Measurements from ENCODE around the gene PIK3IP1.
A peak's percentile ranks its signal among the peaks of the same experiment; 100 is the strongest.

The PIK3IP1 gene

DNA sequence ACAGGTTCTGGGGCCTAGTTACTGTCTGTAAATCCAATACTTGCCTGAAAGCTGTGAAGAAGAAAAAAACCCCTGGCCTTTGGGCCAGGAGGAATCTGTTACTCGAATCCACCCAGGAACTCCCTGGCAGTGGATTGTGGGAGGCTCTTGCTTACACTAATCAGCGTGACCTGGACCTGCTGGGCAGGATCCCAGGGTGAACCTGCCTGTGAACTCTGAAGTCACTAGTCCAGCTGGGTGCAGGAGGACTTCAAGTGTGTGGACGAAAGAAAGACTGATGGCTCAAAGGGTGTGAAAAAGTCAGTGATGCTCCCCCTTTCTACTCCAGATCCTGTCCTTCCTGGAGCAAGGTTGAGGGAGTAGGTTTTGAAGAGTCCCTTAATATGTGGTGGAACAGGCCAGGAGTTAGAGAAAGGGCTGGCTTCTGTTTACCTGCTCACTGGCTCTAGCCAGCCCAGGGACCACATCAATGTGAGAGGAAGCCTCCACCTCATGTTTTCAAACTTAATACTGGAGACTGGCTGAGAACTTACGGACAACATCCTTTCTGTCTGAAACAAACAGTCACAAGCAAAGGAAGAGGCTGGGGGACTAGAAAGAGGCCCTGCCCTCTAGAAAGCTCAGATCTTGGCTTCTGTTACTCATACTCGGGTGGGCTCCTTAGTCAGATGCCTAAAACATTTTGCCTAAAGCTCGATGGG, 13.5 kb downstream of the PIK3IP1 start:
- DNase-seq (ENCODE audit: low spot score): no peak

DNA sequence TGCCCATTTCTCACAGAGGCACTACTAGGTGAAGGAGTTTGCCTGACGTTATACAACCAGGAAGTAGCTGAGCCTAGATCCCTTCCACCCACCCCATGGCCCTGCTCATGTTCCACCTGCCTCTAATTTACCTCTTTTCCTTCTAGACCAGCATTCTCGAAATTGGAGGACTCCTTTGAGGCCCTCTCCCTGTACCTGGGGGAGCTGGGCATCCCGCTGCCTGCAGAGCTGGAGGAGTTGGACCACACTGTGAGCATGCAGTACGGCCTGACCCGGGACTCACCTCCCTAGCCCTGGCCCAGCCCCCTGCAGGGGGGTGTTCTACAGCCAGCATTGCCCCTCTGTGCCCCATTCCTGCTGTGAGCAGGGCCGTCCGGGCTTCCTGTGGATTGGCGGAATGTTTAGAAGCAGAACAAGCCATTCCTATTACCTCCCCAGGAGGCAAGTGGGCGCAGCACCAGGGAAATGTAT, 14.1 kb downstream of the PIK3IP1 start:
- no peak for DNase-seq (ENCODE audit: low spot score)

DNA sequence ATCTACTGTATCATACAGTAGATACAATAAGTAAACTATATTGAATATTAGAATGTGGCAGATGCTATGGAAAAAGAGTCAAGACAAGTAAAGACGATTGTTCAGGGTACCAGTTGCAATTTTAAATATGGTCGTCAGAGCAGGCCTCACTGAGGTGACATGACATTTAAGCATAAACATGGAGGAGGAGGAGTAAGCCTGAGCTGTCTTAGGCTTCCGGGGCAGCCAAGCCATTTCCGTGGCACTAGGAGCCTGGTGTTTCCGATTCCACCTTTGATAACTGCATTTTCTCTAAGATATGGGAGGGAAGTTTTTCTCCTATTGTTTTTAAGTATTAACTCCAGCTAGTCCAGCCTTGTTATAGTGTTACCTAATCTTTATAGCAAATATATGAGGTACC, 14.5 kb downstream of the PIK3IP1 start:
- no peak for DNase-seq (ENCODE audit: low spot score)

DNA sequence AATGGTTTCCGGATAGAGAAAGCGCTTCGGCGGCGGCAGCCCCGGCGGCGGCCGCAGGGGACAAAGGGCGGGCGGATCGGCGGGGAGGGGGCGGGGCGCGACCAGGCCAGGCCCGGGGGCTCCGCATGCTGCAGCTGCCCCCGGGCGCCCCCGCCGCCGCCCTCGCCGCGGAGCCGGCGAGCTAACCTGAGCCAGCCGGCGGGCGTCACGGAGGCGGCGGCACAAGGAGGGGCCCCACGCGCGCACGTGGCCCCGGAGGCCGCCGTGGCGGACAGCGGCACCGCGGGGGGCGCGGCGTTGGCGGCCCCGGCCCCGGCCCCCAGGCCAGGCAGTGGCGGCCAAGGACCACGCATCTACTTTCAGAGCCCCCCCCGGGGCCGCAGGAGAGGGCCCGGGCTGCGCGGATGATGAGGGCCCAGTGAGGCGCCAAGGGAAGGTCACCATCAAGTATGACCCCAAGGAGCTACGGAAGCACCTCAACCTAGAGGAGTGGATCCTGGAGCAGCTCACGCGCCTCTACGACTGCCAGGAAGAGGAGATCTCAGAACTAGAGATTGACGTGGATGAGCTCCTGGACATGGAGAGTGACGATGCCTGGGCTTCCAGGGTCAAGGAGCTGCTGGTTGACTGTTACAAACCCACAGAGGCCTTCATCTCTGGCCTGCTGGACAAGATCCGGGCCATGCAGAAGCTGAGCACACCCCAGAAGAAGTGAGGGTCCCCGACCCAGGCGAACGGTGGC, 15.7 kb downstream of the PIK3IP1 start:
- no peak for DNase-seq (ENCODE audit: low spot score)

DNA sequence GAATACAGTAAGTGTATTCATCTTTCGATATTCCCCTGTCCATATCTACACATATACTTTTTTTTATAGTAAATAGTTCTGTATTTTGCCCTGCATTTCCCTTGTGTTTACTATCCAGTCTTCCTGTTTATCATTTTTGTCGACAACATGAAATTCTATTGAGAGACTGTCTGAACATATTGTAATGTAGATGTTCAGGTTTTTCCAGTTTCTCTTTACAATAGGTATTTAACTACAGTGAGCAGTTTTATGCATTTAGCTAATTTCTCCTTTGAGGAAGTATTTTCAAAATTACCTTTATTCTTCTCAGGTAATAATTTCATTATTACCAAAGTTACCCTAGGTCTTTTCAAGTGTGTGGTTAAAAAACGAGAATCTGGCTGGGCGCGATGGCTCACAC, 16.7 kb downstream of the PIK3IP1 start:
- no peak for DNase-seq (ENCODE audit: low spot score)

DNA sequence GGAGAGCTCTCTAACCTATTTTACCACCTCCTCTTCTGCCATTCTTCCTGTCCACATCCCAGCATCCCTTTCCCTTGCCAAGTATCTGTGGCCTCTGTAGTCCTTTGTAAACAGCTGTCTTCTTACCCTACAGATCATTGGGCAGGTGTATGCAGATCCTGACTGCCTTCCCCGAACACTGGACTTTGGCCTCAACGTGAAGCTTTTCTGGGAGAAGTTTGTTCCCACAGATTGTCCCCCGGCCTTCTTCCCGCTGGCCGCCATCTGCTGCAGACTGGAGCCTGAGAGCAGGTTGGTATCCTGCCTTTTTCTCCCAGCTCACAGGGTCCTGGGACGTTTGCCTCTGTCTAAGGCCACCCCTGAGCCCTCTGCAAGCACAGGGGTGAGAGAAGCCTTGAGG, 17.3 kb downstream of the PIK3IP1 start:
- no peak for DNase-seq (ENCODE audit: low spot score)

DNA sequence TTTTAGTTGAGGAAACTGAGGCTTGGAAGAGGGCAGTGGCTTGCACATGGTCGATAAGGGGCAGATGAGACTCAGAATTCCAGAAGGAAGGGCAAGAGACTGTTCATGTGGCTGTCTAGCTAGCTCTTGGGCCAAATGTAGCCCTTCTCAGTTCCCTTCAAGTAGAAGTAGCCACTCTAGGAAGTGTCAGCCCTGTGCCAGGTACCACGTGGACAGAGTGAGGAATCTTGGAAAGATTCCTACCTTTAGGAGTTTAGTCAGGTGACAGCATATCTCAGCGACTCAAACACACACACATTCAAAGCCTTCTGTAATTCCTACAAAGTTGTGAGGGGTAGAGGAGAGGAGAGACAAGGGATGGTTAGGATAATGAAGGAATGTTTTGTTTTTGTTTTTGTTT, 18.3 kb downstream of the PIK3IP1 start:
- DNase-seq (ENCODE audit: low spot score): no peak

DNA sequence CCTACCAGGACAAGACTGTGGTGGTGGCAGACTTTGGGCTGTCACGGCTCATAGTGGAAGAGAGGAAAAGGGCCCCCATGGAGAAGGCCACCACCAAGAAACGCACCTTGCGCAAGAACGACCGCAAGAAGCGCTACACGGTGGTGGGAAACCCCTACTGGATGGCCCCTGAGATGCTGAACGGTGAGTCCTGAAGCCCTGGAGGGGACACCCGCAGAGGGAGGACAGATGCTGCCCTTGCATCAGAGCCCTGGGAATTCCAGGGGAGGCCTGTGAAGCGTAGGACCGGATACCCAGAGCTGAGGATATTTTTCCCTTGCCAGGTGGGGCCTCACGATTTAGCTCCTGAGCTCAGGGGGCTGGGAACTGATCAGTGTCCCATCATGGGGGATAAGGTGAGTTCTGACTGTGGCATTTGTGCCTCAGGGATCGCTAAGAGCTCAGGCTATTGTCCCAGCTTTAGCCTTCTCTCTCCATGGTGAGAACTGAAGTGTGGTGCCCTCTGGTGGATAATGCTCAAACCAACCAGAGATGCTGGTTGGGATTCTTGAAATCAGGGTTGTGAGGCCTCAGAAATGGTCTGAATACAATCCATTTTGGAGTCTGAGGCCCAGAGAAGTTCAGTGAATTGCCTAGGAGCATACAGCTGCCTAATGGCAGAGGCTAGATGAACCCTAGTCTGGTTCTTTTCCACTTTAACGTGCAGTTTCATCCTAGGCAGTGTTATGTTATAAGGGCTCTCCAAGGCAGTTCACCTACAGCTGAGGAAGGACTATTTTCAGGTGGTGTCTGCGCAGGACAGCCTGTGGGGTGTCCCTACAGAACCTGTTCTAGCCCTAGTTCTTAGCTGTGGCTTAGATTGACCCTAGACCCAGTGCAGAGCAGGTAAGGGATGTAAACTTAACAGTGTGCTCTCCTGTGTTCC, 19.5 kb downstream of the PIK3IP1 start:
- peak; percentile 59 for DNase-seq (ENCODE audit: low spot score)

DNA sequence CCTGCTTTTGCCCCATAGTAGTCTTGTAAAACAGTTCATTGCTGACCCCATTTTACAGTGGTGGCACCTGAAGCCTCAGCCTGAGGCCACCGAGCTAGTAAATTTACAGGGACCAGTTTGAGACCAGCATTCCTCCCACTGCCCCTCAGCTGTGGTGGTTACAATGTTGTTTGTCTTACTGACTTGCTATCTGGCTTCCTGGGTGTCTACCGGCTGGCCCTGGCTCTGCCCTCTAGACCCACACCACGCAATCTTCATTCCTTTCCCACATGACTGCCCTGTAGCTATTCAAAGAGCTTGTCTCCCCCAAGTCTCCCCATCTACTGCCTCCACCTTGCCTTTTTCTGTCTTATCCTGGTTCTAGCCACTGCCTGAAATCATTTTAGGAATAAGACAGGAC, 20.8 kb downstream of the PIK3IP1 start:
- DNase-seq (ENCODE audit: low spot score): no peak

DNA sequence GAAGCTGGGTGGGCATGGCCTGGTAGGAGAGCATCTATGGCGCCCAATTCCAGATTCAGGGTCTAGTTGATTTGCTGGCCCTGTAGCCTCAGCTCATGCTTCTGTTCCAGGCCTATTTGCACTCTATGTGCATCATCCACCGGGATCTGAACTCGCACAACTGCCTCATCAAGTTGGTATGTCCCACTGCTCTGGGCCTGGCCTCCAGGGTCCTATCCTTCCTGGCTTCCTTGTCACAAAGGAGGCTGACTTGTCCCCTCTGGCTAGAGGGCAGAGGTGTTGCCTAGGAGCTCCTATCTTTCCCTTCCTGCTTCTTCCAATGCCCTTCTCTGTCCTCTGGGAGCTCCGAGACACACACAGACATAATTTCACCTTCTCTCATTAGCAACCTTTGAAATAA, 21.3 kb downstream of the PIK3IP1 start:
- DNase-seq (ENCODE audit: low spot score): no peak

DNA sequence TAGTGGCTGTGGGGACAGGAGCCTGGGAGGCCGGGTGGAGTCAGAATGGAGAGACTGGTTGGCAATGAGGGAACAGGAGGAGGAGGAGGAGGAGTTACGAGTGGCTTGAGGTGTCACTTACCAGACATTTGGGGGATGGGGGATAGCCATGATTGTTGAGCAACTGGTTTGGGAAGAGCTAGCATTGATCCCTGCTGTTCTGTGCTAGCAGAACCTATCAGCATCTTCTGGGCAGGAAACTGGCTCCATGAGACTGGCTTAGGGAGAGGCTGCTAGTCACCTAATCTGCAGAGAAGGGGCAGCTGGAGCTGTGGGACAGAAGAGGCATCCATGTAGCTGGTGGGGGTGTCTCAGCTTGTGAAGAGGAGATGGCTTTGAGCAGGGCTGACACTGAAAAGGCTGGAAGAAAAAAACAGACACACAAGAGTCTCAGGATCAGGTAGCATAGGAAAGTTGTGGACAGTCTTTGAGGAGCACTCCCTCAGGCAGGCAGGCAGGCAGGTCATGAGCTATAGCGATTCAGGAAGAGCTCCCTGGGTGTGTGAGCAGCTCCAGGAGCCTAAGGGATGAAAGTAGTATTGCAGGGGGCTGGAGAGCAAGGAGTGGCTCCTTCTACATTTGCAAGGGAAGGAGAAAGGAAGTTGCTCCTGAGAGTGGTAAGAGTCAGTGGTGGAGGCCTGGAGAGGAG, 22.3 kb downstream of the PIK3IP1 start:
- DNase-seq (ENCODE audit: low spot score): no peak

DNA sequence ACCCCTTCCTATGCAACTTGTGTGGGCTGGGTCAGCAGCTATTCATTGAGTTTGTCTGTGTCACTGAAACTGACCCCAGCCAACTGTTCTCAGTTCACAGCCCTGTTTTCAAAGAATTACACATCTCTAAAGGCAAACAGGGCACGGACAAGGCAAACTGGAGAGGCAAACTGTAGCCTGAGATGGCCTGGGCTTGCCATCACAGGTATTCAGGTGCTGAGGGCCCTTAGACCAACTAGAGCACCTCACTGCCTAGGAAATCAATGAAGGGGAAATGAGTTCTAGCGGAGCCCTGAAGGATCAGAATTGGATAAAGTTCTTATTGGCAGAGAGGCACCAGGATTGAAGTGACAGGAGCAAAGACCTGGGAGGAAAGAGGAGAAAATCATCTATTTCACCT, 24.0 kb downstream of the PIK3IP1 start:
- no peak for DNase-seq (ENCODE audit: low spot score)

DNA sequence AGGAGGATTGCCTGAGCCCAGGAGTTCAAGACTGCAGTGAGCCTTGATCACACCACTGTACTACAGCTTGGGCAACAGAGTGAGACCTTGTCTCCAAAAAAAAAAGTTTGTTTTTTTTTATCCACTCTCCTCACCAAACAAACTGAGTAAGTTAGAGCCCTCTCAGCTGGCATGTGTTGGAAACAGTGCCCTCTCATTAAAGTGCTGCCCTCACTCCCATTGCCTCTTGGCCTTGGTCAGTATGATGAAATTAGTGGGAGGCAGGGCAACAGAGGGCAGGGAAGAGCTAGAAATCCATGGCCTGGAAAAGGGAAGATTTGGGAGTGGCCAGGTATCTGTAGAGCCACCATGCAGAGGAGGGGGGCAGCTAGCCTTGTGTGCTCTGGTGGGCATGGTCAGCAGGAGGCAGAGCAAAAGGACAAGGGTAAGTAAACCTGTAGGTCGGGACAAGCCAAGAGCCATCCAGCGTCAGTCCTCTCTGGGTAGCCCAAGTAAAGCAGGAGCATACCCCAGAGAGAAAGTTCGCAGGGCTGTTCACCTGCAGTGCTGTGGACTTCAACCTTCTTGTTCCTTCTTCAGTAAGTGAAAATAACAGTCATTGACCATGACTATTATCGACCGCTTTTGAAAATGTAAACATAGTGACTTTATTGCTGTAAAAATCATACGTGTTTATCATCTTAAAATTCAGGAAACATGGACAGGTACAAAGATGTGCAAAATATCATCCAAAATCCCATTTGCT, 28.2 kb downstream of the PIK3IP1 start:
- DNase-seq (ENCODE audit: low spot score): no peak

DNA sequence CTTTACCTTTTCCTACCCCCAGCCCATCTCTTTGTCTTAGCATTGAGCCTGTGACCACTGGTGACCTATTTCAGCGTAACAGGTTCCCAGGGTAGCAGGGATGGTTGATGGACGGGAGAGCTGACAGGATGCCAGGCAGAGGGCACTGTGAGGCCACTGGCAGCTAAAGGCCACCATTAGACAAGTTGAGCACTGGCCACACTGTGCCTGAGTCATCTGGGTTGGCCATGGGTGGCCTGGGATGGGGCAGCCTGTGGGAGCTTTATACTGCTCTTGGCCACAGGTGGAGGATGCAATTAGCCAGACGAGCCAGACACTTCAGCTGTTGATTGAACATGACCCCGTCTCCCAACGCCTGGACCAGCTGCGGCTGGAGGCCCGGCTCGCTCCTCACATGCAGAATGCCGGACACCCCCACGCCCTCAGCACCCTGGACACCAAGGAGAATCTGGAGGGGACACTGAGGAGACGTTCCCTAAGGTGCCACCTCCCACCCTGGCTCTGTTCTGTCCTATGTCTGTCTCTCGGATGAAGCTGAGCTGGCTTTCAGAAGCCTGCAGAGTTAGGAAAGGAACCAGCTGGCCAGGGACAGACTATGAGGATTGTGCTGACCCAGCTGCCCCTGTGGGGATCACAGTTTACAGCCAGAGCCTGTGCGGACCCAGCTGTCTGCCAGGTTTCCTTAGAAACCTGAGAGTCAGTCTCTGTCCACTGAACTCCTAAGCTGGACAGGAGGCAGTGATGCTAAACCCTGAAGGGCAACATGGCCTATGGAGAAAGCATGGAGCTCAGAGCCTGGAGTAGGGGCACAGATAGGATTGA, 29.8 kb downstream of the PIK3IP1 start:
- DNase-seq (ENCODE audit: low spot score): no peak

DNA sequence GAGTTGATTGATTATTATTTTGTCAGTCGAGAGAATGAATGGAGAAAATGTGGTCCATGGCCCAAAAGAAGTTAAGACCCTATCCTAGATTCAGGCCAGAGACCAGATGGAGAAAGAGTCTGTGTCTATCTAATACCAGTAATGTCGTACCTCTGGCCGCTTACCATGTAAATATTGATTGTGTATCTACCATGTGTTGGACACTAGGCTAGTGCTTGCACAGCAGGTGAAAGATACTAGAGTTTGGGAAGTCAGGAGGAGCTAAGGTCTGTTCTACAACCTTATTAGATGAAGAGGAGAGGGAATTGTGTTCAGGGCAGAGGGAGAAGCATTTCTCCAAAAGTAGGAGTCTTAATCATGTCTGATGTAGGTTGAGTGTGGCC, 31.8 kb downstream of the PIK3IP1 start:
- no peak for DNase-seq (ENCODE audit: low spot score)

DNA sequence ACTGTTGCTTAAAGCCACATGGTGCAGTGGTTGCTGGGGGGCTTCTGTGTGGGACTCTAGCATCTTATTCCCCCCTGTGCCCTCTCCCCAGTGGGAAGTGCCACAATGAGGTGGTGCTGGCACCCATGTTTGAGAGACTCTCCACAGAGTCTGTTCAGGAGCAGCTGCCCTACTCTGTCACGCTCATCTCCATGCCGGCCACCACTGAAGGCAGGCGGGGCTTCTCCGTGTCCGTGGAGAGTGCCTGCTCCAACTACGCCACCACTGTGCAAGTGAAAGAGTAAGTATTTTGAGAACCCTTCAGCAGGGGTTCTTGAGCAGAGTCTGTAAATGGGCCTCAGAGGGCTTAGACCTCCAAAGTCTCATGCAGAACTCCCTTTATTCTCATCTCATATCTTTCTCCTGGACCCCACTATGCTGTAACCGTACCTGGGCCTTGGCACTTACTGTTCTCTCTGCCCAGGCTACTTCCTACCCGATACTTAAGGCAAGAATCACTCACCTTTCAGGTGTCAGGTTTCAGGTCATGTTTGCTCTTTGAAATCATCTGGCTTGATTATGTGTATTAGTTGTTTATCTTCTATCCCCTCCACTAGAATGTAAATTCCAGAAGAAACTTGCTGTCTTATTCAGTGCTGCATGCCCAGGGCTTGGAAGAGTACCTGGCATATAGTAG, 32.4 kb downstream of the PIK3IP1 start:
- no peak for DNase-seq (ENCODE audit: low spot score)

DNA sequence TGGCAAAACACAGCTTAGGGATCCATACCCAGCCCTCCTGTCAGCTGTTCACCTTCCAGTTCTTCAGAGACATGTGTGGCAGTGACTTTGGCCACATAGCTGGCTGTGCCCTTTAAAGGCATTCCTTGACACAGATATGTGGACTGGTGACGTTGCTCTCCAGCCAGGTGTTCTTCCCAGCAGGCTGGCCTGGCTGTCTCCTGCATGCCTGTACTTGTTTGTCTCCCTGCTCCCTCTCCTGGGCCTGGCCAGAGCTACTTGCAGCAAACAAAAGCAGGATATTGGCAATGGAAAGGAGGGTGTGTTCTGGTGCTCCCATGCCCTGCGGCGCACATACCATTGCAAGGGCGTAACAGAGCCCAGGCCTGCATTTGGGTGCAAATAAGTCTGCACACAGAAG, 38.3 kb downstream of the PIK3IP1 start:
- DNase-seq (ENCODE audit: low spot score): no peak

DNA sequence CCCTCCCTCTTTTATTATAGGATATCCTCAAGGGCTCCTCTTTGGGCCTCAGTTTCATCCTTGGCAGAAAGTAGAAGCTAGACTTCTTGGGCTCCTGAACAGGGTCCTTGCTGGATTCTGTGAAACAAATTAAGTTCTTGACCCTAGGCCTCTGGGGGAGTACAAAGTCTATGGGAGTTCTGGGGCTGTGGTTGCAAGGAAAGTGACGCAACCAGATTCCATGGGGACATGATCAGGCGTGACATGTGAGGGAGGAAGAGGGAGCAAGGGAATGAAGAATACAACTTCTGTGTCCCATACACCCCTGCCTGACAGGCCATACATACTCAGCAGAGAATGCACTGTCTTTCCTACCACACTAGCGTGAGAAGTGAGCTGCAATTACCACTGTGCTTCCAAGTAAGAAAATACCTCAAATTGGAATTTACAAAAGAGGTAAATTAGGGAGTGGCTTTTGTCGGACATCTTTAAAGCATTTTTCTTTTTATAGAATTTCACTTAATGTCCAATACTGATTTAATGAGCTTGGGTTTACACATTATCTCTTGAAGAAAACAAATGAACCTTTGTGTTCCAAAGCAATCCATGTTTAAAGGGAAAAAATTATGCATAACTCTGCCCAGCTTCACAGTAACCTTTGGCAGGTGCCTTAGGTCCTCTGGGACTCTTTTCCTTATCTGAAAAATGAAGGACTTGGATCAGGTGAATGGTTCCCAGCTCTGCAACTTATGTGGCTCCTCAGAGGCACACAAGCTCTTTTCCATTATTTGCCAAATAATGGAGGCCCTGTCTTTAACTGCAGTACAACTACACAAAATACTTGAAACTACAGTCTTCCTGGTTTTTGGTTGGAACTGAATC, 41.3 kb downstream of the PIK3IP1 start:
- DNase-seq (ENCODE audit: low spot score): no peak

All from RKO (cell line).